SIG-M5 (cell line): ENCODE results near the gene CYP4F11.
"Not testable (repeated sequence)": the region's sequence is repeated elsewhere in the genome, so short reads cannot be mapped to it uniquely, and the experiment has no call there.

Experiments used
- DNase-seq: peaks from one replicate; lab custom pipeline; 2025; lab: John Stamatoyannopoulos, UW

The CYP4F11 gene, protein sequence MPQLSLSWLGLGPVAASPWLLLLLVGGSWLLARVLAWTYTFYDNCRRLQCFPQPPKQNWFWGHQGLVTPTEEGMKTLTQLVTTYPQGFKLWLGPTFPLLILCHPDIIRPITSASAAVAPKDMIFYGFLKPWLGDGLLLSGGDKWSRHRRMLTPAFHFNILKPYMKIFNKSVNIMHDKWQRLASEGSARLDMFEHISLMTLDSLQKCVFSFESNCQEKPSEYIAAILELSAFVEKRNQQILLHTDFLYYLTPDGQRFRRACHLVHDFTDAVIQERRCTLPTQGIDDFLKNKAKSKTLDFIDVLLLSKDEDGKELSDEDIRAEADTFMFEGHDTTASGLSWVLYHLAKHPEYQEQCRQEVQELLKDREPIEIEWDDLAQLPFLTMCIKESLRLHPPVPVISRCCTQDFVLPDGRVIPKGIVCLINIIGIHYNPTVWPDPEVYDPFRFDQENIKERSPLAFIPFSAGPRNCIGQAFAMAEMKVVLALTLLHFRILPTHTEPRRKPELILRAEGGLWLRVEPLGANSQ

DNA sequence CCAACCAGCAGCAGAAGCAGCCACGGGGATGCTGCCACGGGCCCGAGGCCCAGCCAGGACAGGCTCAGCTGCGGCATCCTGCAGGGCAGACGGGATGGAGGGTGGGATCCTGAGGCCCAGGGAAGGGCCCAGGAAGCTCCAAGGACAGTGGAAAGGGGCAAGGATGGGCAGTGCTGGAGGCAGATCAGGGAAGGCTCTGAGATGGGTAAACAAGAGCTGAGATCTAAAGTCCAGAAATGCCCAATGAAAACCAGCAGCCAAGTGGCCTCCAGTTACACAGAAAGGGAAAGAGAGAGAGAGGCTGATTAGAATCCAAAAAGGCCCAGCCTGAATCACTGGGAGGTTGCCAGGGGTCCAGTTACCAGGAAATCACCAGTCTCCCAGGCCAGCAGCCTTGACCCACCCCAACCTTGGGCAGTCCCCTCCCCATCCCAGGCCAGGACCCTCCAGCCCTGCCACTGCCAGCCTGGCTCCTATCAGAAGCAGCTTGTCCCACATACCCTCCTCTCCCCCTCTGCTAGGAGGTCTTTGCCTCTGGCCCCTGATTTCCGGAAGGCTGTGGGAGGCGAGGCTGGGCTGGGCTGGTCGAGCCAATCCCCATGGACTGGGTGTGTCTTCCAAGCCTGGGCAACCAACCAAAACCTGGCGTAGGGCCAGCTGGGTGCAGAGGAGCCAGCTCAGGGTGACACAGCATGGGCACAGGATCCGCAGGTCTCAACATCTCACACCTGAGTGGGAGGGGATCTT lies at the start of gene CYP4F11:
Gene CYP4F11 (minus strand): TSS at position 198 of the 747 bp plus-strand sequence. CDS start 121 bp downstream, at position 77.
- no peak for DNase-seq

GRCh38 chr19:15979293-15979692 lies 45.0 kb upstream of the CYP4F11 start:
- no peak for DNase-seq

DNA sequence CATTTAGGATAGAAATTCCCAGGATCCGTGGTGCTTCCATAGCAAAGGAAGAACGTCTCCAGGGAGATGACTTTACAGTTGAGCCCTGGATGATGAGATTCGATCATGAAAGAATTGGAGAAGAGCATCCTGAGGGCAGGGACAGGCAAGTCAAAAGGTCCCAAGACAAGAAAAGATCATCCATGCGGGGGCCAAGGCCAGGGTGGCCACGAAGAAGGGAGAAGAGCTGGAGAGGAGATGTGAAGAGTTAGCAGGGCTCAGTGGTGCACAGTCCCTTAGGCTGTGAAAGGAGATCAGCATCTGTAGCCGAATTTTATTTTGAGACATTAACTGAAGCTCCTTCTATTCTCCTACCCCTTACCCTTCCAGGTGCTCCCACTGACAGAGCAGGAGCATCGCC lies 43.4 kb upstream of the CYP4F11 start:
- DNase-seq, result no peak

GRCh38 chr19:15976836-15977689 lies 42.7 kb upstream of the CYP4F11 start:
- no peak for DNase-seq

- no peak for DNase-seq
These were observed 40.5 kb upstream of the CYP4F11 start for GRCh38 chr19:15974856-15975255.

DNA sequence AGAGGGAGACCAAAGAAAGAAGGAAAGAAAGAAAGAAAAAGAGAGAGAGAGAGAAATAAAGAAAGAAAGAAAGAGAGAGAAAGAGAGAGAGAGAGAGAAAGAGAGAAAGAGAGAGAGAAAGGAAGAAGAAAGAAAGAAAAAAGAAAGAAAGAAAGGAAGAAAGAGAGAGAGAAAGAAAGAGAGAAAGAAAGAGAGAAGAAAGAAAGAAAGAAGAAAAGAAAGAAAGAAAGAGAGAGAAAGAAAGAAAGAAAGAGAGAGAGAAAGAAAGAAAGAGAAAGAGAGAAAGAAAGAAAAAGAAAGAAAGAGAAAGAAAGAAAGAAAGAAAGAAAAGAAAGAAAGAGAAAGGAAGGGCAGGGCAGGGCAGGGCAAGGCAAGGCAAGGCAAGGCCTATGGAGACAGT lies 37.7 kb upstream of the CYP4F11 start:
- DNase-seq, result not testable (repeated sequence)

- no peak for DNase-seq
These were observed 37.0 kb upstream of the CYP4F11 start for GRCh38 chr19:15971224-15971780.

GRCh38 chr19:15964231-15964630 lies 29.9 kb upstream of the CYP4F11 start:
- no peak for DNase-seq

- no peak for DNase-seq
These were observed 28.0 kb upstream of the CYP4F11 start for GRCh38 chr19:15962319-15962718.

DNA sequence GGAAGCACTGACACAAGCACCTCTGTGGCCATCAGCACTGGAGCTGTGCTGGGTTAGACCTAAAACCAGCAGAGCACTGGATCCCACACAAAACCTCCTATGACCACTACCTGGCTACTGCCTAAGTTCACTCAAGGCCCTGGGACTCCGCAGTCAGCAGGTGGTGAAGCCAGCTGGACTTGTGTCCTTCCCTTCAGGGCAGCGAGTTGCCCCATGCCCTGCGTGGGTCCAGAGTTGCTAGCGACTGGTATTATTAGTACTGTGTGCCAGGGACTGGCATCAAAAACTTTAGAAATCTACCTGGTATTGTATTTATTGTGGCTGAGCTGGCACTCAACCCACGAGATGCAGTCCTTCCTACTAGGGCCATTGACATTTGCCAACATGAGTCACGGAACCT lies 20.5 kb upstream of the CYP4F11 start:
- DNase-seq, result no peak

DNA sequence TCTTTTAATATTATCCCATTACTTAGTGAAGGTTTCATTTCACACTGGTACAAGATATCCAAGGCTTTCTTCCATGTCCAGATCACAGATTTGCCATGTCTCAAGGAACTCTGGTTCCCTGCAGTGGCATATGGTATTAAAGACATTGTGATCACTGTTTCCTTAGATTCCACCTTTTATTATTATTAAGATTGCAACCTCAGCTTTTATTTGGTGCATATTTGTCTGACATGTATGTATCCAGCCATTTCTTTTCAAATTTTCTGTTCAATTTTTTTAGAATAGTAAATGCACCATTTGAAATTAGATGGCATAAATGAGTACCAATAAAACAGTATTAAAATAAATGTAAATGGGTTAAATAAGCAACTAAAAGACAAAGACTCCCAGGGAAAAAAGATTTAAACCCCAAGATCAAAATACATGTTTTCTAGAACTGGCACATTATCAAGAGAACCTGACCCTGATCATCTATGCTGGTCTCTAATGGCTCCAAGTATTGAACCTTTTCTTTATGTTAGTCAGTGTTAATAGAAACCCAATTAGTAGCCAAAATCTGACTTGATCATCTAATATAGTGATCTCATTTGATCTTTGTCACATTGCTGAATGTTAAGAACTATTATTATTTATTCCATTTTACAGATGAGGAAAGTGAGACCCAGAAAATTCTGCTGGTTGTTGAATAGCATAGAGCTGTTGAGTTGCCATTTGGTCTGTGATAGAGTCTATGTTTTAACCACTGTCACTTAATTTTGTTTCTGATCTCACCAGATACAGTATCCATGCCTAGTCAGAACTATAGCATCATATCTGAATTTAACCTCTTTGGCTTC lies 14.1 kb upstream of the CYP4F11 start, which contains the start of gene OR10H4:
Gene OR10H4 (plus strand): TSS at position 786 of the 836 bp plus-strand sequence. CDS start 0 bp downstream, at position 786.
- DNase-seq, result no peak

- no peak for DNase-seq
These were observed 11.0 kb upstream of the CYP4F11 start for GRCh38 chr19:15945301-15945700.

DNA sequence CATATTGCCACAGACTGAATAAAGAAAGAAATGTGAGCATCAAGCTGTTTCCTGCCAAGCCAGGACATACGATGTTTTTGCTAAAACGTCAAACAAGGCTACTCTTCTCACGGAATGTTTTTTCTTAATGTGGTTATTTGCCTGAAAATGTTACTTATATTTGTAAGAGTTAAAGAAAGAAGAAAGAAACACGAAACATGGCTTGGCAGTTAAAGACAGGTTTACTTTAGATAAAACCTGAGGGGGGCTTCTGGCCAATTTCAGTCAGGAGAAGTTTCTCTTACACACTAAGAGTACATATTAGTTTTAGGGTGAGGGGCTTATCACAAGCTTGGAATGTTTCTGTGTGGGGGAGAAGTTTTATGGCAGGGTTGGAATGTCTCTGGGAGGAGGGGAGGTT lies 10.1 kb upstream of the CYP4F11 start:
- DNase-seq, result no peak

DNA sequence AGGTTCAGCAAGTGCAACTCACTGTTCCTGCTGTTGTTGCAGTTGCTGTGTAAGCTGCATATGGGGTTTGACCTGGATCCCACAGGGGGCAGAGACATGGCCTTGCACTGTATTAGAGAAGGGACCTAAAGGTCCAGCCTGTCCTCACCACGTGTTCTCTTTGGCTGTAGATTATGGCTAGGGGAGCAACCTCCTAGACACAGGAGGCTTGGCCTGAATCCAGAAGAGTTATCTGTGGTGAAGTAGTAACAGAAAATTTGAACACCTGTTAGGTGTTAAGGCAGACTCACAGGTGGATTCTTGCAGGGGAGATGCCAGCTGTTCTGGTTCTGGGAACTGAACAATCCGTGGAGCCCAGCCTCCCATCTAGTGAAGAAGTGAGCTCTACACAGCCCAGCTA lies 3.4 kb upstream of the CYP4F11 start:
- DNase-seq, result no peak

DNA sequence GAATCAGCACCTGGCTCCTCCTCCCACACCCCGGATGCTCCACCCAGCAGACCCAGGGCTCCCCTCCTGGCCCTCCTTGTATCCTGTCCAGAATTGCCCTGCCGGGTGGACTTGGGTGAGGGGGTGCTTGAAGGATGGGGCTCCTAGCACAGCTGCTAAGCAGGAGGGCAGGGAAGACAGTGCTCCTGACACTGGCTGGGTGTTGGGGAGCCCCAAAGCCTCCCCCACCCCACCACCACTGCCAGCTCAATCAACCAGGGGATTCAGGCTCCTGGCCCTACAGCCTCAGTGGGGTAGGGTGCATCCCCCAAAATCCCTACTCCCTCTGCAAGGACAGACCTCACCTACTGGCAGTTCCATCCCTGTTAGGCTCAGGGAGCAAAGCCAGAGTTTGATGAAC lies 2.6 kb upstream of the CYP4F11 start:
- DNase-seq, result no peak

DNA sequence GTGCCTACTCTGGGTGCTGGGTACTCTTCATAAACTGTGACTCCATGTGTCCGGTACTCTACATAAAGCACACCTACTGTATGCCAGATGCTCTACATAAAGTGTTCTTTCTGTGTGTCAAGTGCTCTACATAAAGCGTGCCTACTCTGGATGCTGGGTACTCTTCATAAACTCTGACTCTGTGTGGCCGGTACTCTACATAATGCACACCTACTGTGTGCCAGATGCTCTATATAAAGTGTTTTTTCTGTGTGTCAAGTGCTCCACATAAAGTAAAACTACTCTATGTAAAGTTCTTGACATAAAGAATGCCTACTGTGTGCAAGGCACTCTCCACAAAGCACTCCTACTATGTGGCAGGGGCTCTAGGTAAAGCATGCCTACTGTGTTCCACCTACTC lies 1.8 kb upstream of the CYP4F11 start:
- no peak for DNase-seq

- no peak for DNase-seq
These were observed 906 bp upstream of the CYP4F11 start for GRCh38 chr19:15935167-15935702.

DNA sequence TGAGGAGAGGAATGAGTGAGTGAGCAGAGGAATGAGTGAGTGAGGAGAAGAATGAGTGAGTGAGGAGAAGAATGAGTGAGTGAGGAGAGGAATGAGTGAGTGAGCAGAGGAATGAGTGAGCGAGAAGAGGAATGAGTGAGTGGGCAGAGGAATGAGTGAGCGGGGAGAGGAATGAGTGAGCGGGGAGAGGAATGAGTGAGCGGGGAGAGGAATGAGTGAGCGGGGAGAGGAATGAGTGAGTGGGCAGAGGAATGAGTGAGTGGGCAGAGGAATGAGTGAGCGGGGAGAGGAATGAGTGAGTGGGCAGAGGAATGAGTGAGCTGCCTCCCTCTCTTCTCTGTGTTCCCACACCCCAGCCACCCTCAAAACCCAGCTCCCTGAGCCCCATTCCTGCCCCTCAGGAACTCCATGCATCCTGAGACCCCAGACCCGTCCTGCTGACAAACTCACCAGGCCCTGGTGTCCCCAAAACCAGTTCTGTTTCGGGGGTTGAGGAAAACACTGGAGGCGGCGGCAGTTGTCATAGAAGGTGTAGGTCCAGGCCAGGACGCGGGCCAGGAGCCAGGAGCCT lies 483 bp downstream of the CYP4F11 start:
- DNase-seq, result not testable (repeated sequence)

- DNase-seq, result no peak
These were observed 6.0 kb downstream of the CYP4F11 start for GRCh38 chr19:15928321-15928720.

DNA sequence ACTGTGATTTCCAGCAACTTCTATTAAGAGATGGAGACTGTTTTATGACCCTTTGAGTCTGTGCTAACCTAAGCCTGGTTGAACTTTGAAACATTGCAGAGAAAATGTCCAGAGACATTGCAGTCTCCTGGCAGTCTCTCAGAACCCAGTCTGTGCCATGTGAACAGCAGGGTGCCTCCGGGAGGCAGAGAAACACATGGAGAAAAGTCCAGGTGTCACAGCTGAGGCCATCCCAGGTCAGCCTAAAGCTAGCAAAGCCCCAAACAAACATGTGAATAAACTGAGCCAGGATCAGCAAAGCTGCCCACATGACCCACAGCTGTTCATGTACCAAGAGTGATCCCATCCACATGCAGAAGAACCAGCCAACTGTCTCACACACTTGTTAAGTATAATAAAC lies 7.8 kb downstream of the CYP4F11 start:
- DNase-seq, result no peak
